ENCODE data around the gene CNGB1. TPM values are rescaled to one million over a fixed set of nuclear protein-coding genes. Genes with fewer than 3 reads are reported as not detected.

Gene CNGB1
- total RNA-seq, 2 experiments from 2014 or later: not detected

- ATAC-seq (ENCODE audit: poor library complexity) (no peak), DNase-seq (no peak)
- Mint-ChIP-seq H3K27ac (no peak overlapping the region), H3K36me3 (ENCODE audit: low read depth) (no peaks in the 10 kb centered on the region), H3K27me3 (no peaks in the 10 kb centered on the region), H3K9me3 (no peaks in the 10 kb centered on the region), H3K4me3 (no peak overlapping the region), H3K4me1 (ENCODE audit: low read depth) (no peaks in the 10 kb centered on the region)
- Histone ChIP-seq H3K36me3 (ENCODE audit: insufficient read depth, low read length) (no peaks in the 10 kb centered on the region), H3K9me3 (ENCODE audit: control insufficient read depth in 1 of 2, insufficient read depth in 1 of 2, low read length in 2 of 2) (no peaks in the 10 kb centered on the region), H3K27me3 (ENCODE audit: control insufficient read depth in 1 of 2, insufficient read depth in 2 of 2, low read length in 2 of 2) (peaks cover 0 to 4% of the 10 kb centered on the region in 2 experiments), H3K27ac (ENCODE audit: low read depth in 1 of 2, low read length in 2 of 2) (no peak overlapping the region), H3K4me3 (ENCODE audit: low read length) (no peak overlapping the region), H3K4me1 (ENCODE audit: insufficient read depth, low read length) (no peaks in the 10 kb centered on the region)
- ChIA-PET CTCF (interaction anchor here (0.7 kb wide), 1 partner anchor 45 kb away, joined by 3 read pairs; no protein-coding TSS in a partner anchor), POLR2A (no interaction called here)
- TF ChIP-seq CTCF (IDR thresholded peaks at IDR 0.05): no peak
- intact Hi-C loops (cut with DNase I, micrococcal nuclease): no loop called here
Observed at GRCh38 chr16:57951204-57951960, 19.5 kb downstream of the CNGB1 start.

- H3K9me3 ChIP-seq (ENCODE audit: control insufficient read depth in 1 of 2, insufficient read depth in 1 of 2, low read length in 2 of 2): no peaks in the 10 kb centered on the region
- intact Hi-C loops (cut with DNase I, micrococcal nuclease): no loop called here
- H3K36me3 ChIP-seq (ENCODE audit: insufficient read depth, low read length): no peaks in the 10 kb centered on the region
- Mint-ChIP-seq H3K36me3 (ENCODE audit: low read depth) (no peaks in the 10 kb centered on the region), H3K27ac (no peak overlapping the region), H3K4me1 (ENCODE audit: low read depth) (no peaks in the 10 kb centered on the region), H3K9me3 (no peaks in the 10 kb centered on the region), H3K27me3 (no peaks in the 10 kb centered on the region), H3K4me3 (no peak overlapping the region)
- CTCF ChIA-PET: no interaction called here
- H3K4me3 ChIP-seq (ENCODE audit: low read length): no peak overlapping the region
- no peaks in the 10 kb centered on the region for H3K4me1 ChIP-seq (ENCODE audit: insufficient read depth, low read length)
- TF ChIP-seq CTCF (IDR thresholded peaks at IDR 0.05): no peak
- no peak overlapping the region for H3K27ac ChIP-seq (ENCODE audit: low read depth in 1 of 2, low read length in 2 of 2)
- H3K27me3 ChIP-seq (ENCODE audit: control insufficient read depth in 1 of 2, insufficient read depth in 2 of 2, low read length in 2 of 2): peaks cover 0 to 4% of the 10 kb centered on the region in 2 experiments
- no peak for ATAC-seq (ENCODE audit: poor library complexity)
- no peak for DNase-seq
- POLR2A ChIA-PET: no interaction called here
Observed at GRCh38 chr16:57950382-57950781, 20.5 kb downstream of the CNGB1 start.

GRCh38 chr16:57949595-57950238 lies 21.2 kb downstream of the CNGB1 start:
- CTCF ChIA-PET: no interaction called here
- no peak overlapping the region for H3K27ac Mint-ChIP-seq
- intact Hi-C loops (cut with DNase I, micrococcal nuclease): no loop called here
- H3K9me3 Mint-ChIP-seq: no peaks in the 10 kb centered on the region
- no peak for DNase-seq
- H3K4me1 Mint-ChIP-seq (ENCODE audit: low read depth): no peaks in the 10 kb centered on the region
- no peak overlapping the region for H3K4me3 Mint-ChIP-seq
- H3K27ac ChIP-seq (ENCODE audit: low read depth in 1 of 2, low read length in 2 of 2): no peak overlapping the region
- H3K27me3 Mint-ChIP-seq: no peaks in the 10 kb centered on the region
- H3K4me1 ChIP-seq (ENCODE audit: insufficient read depth, low read length): no peaks in the 10 kb centered on the region
- no peaks in the 10 kb centered on the region for H3K36me3 Mint-ChIP-seq (ENCODE audit: low read depth)
- no peaks in the 10 kb centered on the region for H3K36me3 ChIP-seq (ENCODE audit: insufficient read depth, low read length)
- no peak for ATAC-seq (ENCODE audit: poor library complexity)
- peaks cover 0 to 4% of the 10 kb centered on the region in 2 experiments for H3K27me3 ChIP-seq (ENCODE audit: control insufficient read depth in 1 of 2, insufficient read depth in 2 of 2, low read length in 2 of 2)
- TF ChIP-seq CTCF (IDR thresholded peaks at IDR 0.05): no peak
- no peak overlapping the region for H3K4me3 ChIP-seq (ENCODE audit: low read length)
- POLR2A ChIA-PET: no interaction called here
- H3K9me3 ChIP-seq (ENCODE audit: control insufficient read depth in 1 of 2, insufficient read depth in 1 of 2, low read length in 2 of 2): no peaks in the 10 kb centered on the region
